Heart left ventricle (tissue), 16 donors: ENCODE measurements around the gene HOXA9. TPM values are rescaled to one million over a fixed set of nuclear protein-coding genes. Genes with fewer than 3 reads are reported as not detected.

ENCODE experiments used
- ATAC-seq, 4 donors: fragments of 200-7000 bp; cut with Tn5 transposase; one replicate each; pipeline ENCODE4 v1.9.1; 2020 to 2022; ENCODE audit warnings: moderate library complexity in 4 of 4, mild to moderate bottlenecking in 3 of 4, moderate number of reproducible peaks in 1 of 4
- DNase-seq, 5 donors: peaks; one replicate each; pipeline ENCODE4 v3.0.0-alpha.2; 2020
- H3K27ac ChIP-seq, 12 donors: fragments of 200-600 bp; sonication (generic) in 4 of 12; one replicate each; pipeline versions ENCODE4 v1.5.0 to v1.8.0; 2016 to 2022; ENCODE audit warnings: mild to moderate bottlenecking in 2 of 12
- H3K27me3 ChIP-seq, 9 donors: fragments of 200-600 bp; sonication (generic) in 2 of 9; one replicate each; pipeline versions ENCODE4 v1.5.1 to v1.8.0; 2016 to 2022; ENCODE audit warnings: mild to moderate bottlenecking in 3 of 9
- H3K36me3 ChIP-seq, 9 donors: fragments of 200-600 bp; sonication (generic) in 2 of 9; one replicate each; pipeline versions ENCODE4 v1.5.0 to v1.8.0; 2018 to 2022; ENCODE audit warnings: mild to moderate bottlenecking in 2 of 9
- H3K4me1 ChIP-seq, 12 donors: fragments of 200-600 bp; sonication (generic) in 4 of 12; one replicate each; pipeline versions ENCODE4 v1.5.0 to v1.8.0; 2016 to 2022; ENCODE audit warnings: mild to moderate bottlenecking in 3 of 12
- H3K4me3 ChIP-seq, 12 donors: fragments of 200-600 bp; sonication (generic) in 4 of 12; one replicate each; pipeline versions ENCODE4 v1.5.0 to v1.8.0; 2017 to 2022; ENCODE audit warnings: mild to moderate bottlenecking in 9 of 12, moderate library complexity in 4 of 12
- H3K9me3 ChIP-seq, 12 donors: fragments of 200-600 bp; sonication (generic) in 4 of 12; one replicate each; pipeline versions ENCODE4 v1.5.0 to v1.8.0; 2016 to 2022; ENCODE audit warnings: mild to moderate bottlenecking in 1 of 12
- CTCF ChIP-seq, 12 donors: fragments of 200-600 bp; sonication (generic) in 4 of 12; IDR thresholded peaks; one replicate each; pipeline versions ENCODE4 v1.5.0 to v1.8.0; 2018 to 2022; ENCODE audit warnings: antibody characterized with exemption in 12 of 12, mild to moderate bottlenecking in 5 of 12
- POLR2A ChIP-seq, 2 donors: fragments of 450-650 bp; IDR thresholded peaks; one replicate each; pipeline ENCODE4 v1.6.1; 2017; ENCODE audit warnings: antibody characterized with exemption in 2 of 2, mild to moderate bottlenecking in 2 of 2, moderate library complexity in 2 of 2
- WGBS, 4 donors: extraction: QIAGEN DNeasy Blood & Tissue Kit in 2 of 4; methylation state at CpG; one replicate each; pipeline versions ENCODE4 v1.1.5 to v1.1.7; 2013 to 2018; 5-methylcytosine and 5-hydroxymethylcytosine counted together
- intact Hi-C, 10 donors: fragments of 100-400 bp; cut with DNase I; formaldehyde crosslinking; loops; one replicate each; pipeline versions ENCODE4 v1.11.1 to v1.14.2; 2022
- polyA plus RNA-seq, 2 donors: library from polyadenylated mRNA; stranded (reverse); fragments of 200-250 nt; gene quantifications; one replicate each; pipeline ENCODE4 v1.2.3, GENCODE V29; 2013
- total RNA-seq, 9 donors: library from RNA; depleted of rRNA in 2 of 9; stranded (reverse); fragments of >200 nt in 2 of 9; fragmentation: NEBNext Ultra II Directional in 3 of 9; extraction: Animal tissue kit (Norgen Biotek cat#: 25700) in 3 of 9; gene quantifications; one replicate each; pipeline versions ENCODE4 v1.1.0 to v1.2.4, GENCODE V29; 2016 to 2023
- donor health status: ischemic (EF 13 %, LVEDD 7.1; RV severe dilation, severe dysfunction).
- donor health status: healthy with polysubstance abuse.
- donor health status: DM: no; HTN: yes; CAD: no.
- donor health status: DM: no; HTN: no; CAD: no.
- donor health status: ischemic (EF 25% LVEDD 6.9; RV normal size, moderate dysfunction).
- donor health status: ischemic (EF 25% LVEDD 5.7; RV mildly dilated, moderate dysfunction).
- donor health status: healthy.
- donor health status: DM: yes; HTN: yes; CAD: no.
- donor health status: ischemic (EF 35%, LVEDD 5.7; RV mildly dilated, moderate dysfunction).
- donor health status: nonischemic (EF 11% LVEDD 7.7; RV severe dilation, severe dysfunction).
- donor health status: DM: yes; HTN: yes; CAD: no.
- donor health status: PGD.
- donor health status: ischemic (EF 29% LVEDD 5.4; RV normal size, mild dysfunction).
- donor health status: nonischemic (EF 23%, LVEDD 6.1; RV moderate dilation, normal function).

Gene HOXA9
- total and polyA plus RNA-seq, 11 donors, result 0.29 TPM; not detected in 10

DNA sequence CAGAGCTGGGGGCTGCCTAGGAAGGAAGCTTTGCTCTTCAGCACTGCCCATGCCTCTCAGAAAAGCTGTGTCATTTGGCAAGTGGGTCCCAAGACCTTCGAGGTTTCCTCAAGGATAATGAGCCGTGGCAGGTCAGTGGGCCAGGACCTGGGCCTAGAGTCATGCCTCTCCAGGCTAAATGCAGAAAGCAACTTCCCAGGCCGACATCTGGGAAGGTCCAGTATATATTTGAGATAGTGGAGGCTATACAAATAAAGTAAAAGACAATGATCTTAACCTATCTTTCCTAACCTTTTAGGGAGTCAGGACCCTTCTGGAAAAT is 11.1 kb upstream of the HOXA9 start:
- no peak overlapping the region for H3K4me3 ChIP-seq
- no peaks in the 10 kb centered on the region for H3K36me3 ChIP-seq
- no peaks in the 10 kb centered on the region for H3K9me3 ChIP-seq
- no peak for DNase-seq
- H3K4me1 ChIP-seq, result peaks cover 0 to 40% (median 23%) of the 10 kb centered on the region in 12 donors
- peaks cover 88 to 100% (median 100%) of the 10 kb centered on the region in 9 donors for H3K27me3 ChIP-seq
- peak overlapping the region in 1 of 12 donors; percentile 91 for H3K27ac ChIP-seq
- WGBS, 4 donors, result 72 to 85% (median 76%) methylated on average over 3 of the region's 3 CpGs
- no peak for ATAC-seq
- intact Hi-C loops, result loop anchor here in 1 of 10 donors (10.0 kb wide), 1 partner anchor 1312 kb away; no protein-coding TSS in a partner anchor
- TF ChIP-seq CTCF (IDR thresholded peaks at IDR 0.05) (no peak), POLR2A (IDR thresholded peaks at IDR 0.05) (no peak)

DNA sequence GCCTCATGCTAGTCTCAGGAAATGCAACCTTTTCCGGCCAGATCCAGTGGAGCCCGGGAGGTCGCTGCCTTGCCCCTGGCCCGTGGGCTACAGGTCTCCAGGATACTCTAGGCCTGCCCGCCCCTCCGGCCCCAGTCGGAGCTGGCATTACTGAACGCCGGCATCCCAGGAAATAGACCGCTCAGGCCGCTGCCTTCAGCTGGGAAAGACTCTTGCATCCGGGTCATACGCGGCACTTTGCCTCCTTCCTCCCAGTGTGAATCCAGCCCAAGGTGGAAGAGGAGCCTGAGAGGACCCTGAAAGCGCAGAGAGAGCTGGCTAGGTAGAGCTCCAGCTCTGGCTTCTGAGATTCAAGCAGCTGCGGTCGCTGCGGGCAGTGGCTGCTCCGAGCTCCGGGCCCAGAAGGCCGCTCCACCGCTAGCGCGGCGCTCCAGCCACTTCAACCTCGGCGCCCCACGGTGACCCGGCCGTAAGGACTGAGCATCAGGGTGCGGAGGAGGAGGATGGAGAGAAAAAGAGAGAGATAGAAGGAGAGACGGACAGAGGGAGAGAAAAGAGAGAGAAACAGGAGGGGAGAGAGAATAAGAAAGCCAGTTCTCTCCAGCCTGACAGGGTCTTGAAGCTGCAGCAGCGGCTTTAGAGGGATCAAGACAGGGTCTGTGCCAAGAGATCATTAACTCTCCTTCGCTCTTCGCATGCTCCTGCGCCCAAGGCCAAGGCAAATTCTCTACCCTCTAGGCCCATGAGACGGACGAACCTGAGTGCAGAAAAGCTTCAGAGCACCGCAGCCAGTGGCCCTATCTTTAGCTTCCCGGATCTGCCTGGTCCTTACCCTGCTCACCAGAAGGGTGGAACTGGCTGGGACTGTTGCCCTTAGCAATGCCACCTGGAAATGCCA is 10.5 kb upstream of the HOXA9 start:
- peak in 1 of 5 donors; percentile 49 for DNase-seq
- peaks cover 0 to 40% (median 23%) of the 10 kb centered on the region in 12 donors for H3K4me1 ChIP-seq

DNA sequence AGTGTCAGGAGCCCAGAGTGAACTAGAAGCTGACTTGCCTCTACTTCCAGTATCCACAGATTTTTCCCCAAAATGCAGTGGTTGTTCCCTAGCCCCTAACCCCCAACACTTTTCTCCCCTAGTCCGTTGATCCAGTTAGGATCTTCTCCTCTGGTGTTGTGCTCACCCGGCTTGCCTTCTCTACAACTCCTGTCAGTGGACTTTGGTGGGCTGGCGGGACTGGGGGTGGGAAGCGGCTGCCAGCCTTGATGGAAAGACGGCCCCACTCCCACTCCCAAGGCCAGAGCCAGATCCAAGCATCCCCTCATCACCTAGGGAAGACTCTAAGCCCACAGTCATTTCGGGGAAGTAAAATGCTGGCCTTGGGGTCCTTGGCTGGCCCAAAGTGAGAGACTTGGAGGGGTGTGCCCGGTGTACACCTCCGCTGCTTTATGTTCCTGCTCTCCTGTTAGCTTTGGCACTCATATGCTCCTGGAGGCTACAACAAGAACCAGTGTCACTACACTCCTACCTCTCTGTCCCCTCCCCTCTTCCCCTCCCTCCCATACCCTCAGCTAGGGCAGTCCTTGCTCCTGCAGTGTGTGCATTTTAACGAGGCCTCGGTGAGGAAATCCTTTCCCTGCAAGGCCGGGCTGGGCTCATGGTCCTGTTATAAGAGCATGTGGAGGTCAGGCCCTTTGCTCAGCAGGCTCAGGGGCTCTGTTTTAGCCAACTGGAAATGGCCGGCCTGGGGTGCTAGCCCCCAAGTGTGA is 9.7 kb upstream of the HOXA9 start:
- ATAC-seq (no peak), DNase-seq (peak in 2 of 5 donors; percentile 15 to 23)
- WGBS, 4 donors, result 34 to 47% (median 45%) methylated on average over 9 to 12 of the region's 12 CpGs

More for the DNA sequence above, 10.5 kb upstream of the HOXA9 start:
- Histone ChIP-seq H3K27ac (peak overlapping the region in 1 of 12 donors; percentile 91), H3K9me3 (no peaks in the 10 kb centered on the region), H3K27me3 (peaks cover 89 to 100% (median 100%) of the 10 kb centered on the region in 9 donors), H3K4me3 (no peak overlapping the region), H3K36me3 (no peaks in the 10 kb centered on the region)
- 31 to 45% (median 39%) methylated on average over 27 to 40 of the region's 40 CpGs for WGBS, 4 donors
- ATAC-seq, result no peak
- TF ChIP-seq POLR2A (IDR thresholded peaks at IDR 0.05), result no peak
- no peak for TF ChIP-seq CTCF (IDR thresholded peaks at IDR 0.05)
- intact Hi-C loops, result loop anchor here in 1 of 10 donors (10.0 kb wide), 1 partner anchor 1311 kb away; no protein-coding TSS in a partner anchor

More for the DNA sequence above, 9.7 kb upstream of the HOXA9 start:
- Histone ChIP-seq H3K9me3 (no peaks in the 10 kb centered on the region), H3K27me3 (peaks cover 85 to 100% (median 100%) of the 10 kb centered on the region in 9 donors), H3K4me3 (no peak overlapping the region), H3K4me1 (peaks cover 0 to 40% (median 23%) of the 10 kb centered on the region in 12 donors), H3K27ac (peak overlapping the region in 1 of 12 donors; percentile 91), H3K36me3 (no peaks in the 10 kb centered on the region)
- TF ChIP-seq CTCF (IDR thresholded peaks at IDR 0.05) (no peak), POLR2A (IDR thresholded peaks at IDR 0.05) (no peak)
- intact Hi-C loops, result loop anchor here in 1 of 10 donors (10.0 kb wide), 1 partner anchor 1310 kb away; no protein-coding TSS in a partner anchor
